ENCODE data around the gene TMEM100.
A peak's percentile ranks its signal among the peaks of the same experiment; 100 is the strongest.

The TMEM100 gene

GRCh38 chr17:55720919-55721836 lies 1.5 kb downstream of the TMEM100 start:
- no peak for DNase-seq (ENCODE audit: low spot score)
- Mint-ChIP-seq H3K9me3 (no peaks in the 10 kb centered on the region), H3K4me1 (ENCODE audit: low read depth) (no peaks in the 10 kb centered on the region), H3K27ac (no peak overlapping the region), H3K27me3 (ENCODE audit: low read depth) (peaks cover 39% of the 10 kb centered on the region), H3K36me3 (ENCODE audit: low read depth) (no peaks in the 10 kb centered on the region), H3K4me3 (no peak overlapping the region)

GRCh38 chr17:55717898-55718735 lies 4.5 kb downstream of the TMEM100 start:
- Mint-ChIP-seq H3K4me1 (ENCODE audit: low read depth) (no peaks in the 10 kb centered on the region), H3K36me3 (ENCODE audit: low read depth) (no peaks in the 10 kb centered on the region), H3K9me3 (no peaks in the 10 kb centered on the region), H3K27ac (no peak overlapping the region), H3K4me3 (no peak overlapping the region), H3K27me3 (ENCODE audit: low read depth) (peaks cover 19% of the 10 kb centered on the region)
- peak; percentile 44 for DNase-seq (ENCODE audit: low spot score)

- Mint-ChIP-seq H3K36me3 (ENCODE audit: low read depth) (no peaks in the 10 kb centered on the region), H3K4me1 (ENCODE audit: low read depth) (no peaks in the 10 kb centered on the region), H3K27me3 (ENCODE audit: low read depth) (peaks cover 13% of the 10 kb centered on the region), H3K4me3 (no peak overlapping the region), H3K9me3 (no peaks in the 10 kb centered on the region), H3K27ac (no peak overlapping the region)
- DNase-seq (ENCODE audit: low spot score): no peak
These were observed 5.2 kb downstream of the TMEM100 start for GRCh38 chr17:55717432-55717831.

- Mint-ChIP-seq H3K9me3 (no peaks in the 10 kb centered on the region), H3K27ac (no peak overlapping the region), H3K4me3 (no peak overlapping the region), H3K36me3 (ENCODE audit: low read depth) (no peaks in the 10 kb centered on the region), H3K4me1 (ENCODE audit: low read depth) (no peaks in the 10 kb centered on the region), H3K27me3 (ENCODE audit: low read depth) (peaks cover 2% of the 10 kb centered on the region)
- DNase-seq (ENCODE audit: low spot score): no peak
These were observed 11.7 kb downstream of the TMEM100 start for GRCh38 chr17:55710829-55711496.

GRCh38 chr17:55710410-55710809 lies 12.3 kb downstream of the TMEM100 start:
- Mint-ChIP-seq H3K27me3 (ENCODE audit: low read depth) (peaks cover 2% of the 10 kb centered on the region), H3K4me1 (ENCODE audit: low read depth) (no peaks in the 10 kb centered on the region), H3K4me3 (no peak overlapping the region), H3K9me3 (no peaks in the 10 kb centered on the region), H3K27ac (no peak overlapping the region), H3K36me3 (ENCODE audit: low read depth) (no peaks in the 10 kb centered on the region)
- DNase-seq (ENCODE audit: low spot score): no peak

- Mint-ChIP-seq H3K36me3 (ENCODE audit: low read depth) (no peaks in the 10 kb centered on the region), H3K4me3 (no peak overlapping the region), H3K27ac (no peak overlapping the region), H3K27me3 (ENCODE audit: low read depth) (peaks cover 2% of the 10 kb centered on the region), H3K4me1 (ENCODE audit: low read depth) (no peaks in the 10 kb centered on the region), H3K9me3 (no peaks in the 10 kb centered on the region)
- no peak for DNase-seq (ENCODE audit: low spot score)
These were observed 12.7 kb downstream of the TMEM100 start for GRCh38 chr17:55709984-55710383.

- Mint-ChIP-seq H3K4me1 (ENCODE audit: low read depth) (no peaks in the 10 kb centered on the region), H3K36me3 (ENCODE audit: low read depth) (no peaks in the 10 kb centered on the region), H3K9me3 (no peaks in the 10 kb centered on the region), H3K4me3 (no peak overlapping the region), H3K27me3 (ENCODE audit: low read depth) (peaks cover 2% of the 10 kb centered on the region), H3K27ac (no peak overlapping the region)
- DNase-seq (ENCODE audit: low spot score): no peak
These were observed 13.2 kb downstream of the TMEM100 start for GRCh38 chr17:55709440-55709839.

- DNase-seq (ENCODE audit: low spot score): no peak
- no peaks in the 10 kb centered on the region for H3K9me3 Mint-ChIP-seq
These were observed 14.3 kb downstream of the TMEM100 start for GRCh38 chr17:55708175-55708974.

GRCh38 chr17:55706808-55707773 lies 15.6 kb downstream of the TMEM100 start:
- Mint-ChIP-seq H3K36me3 (ENCODE audit: low read depth) (no peaks in the 10 kb centered on the region), H3K27me3 (ENCODE audit: low read depth) (peaks cover 2% of the 10 kb centered on the region), H3K9me3 (no peaks in the 10 kb centered on the region), H3K4me3 (no peak overlapping the region), H3K4me1 (ENCODE audit: low read depth) (no peaks in the 10 kb centered on the region), H3K27ac (no peak overlapping the region)
- DNase-seq (ENCODE audit: low spot score): no peak

More at GRCh38 chr17:55708175-55708974, 14.3 kb downstream of the TMEM100 start:
- Mint-ChIP-seq H3K4me3 (no peak overlapping the region), H3K36me3 (ENCODE audit: low read depth) (no peaks in the 10 kb centered on the region), H3K27me3 (ENCODE audit: low read depth) (peaks cover 2% of the 10 kb centered on the region), H3K4me1 (ENCODE audit: low read depth) (no peaks in the 10 kb centered on the region), H3K27ac (no peak overlapping the region)

- Mint-ChIP-seq H3K4me1 (ENCODE audit: low read depth) (no peaks in the 10 kb centered on the region), H3K27me3 (ENCODE audit: low read depth) (peaks cover 5% of the 10 kb centered on the region), H3K9me3 (no peaks in the 10 kb centered on the region), H3K27ac (no peak overlapping the region), H3K36me3 (ENCODE audit: low read depth) (no peaks in the 10 kb centered on the region), H3K4me3 (no peak overlapping the region)
- no peak for DNase-seq (ENCODE audit: low spot score)
These were observed 16.8 kb downstream of the TMEM100 start for GRCh38 chr17:55705847-55706246.

- Mint-ChIP-seq H3K9me3 (no peaks in the 10 kb centered on the region), H3K4me1 (ENCODE audit: low read depth) (no peaks in the 10 kb centered on the region), H3K27me3 (ENCODE audit: low read depth) (peaks cover 5% of the 10 kb centered on the region), H3K27ac (no peak overlapping the region), H3K4me3 (no peak overlapping the region), H3K36me3 (ENCODE audit: low read depth) (no peaks in the 10 kb centered on the region)
- DNase-seq (ENCODE audit: low spot score): no peak
These were observed 18.3 kb downstream of the TMEM100 start for GRCh38 chr17:55704401-55704800.

- no peak overlapping the region for H3K4me3 Mint-ChIP-seq
These were observed 20.5 kb downstream of the TMEM100 start for GRCh38 chr17:55702150-55702549.

More at GRCh38 chr17:55702150-55702549, 20.5 kb downstream of the TMEM100 start:
- Mint-ChIP-seq H3K4me1 (ENCODE audit: low read depth) (no peaks in the 10 kb centered on the region), H3K27ac (no peak overlapping the region), H3K36me3 (ENCODE audit: low read depth) (no peaks in the 10 kb centered on the region), H3K27me3 (ENCODE audit: low read depth) (peaks cover 7% of the 10 kb centered on the region), H3K9me3 (no peaks in the 10 kb centered on the region)
- no peak for DNase-seq (ENCODE audit: low spot score)

Measured in T-helper 2 cell treated with Interferon-gamma antibody and Interleukin-4, amounts not matched to agents 5 μg/mL and 100 μg/mL, for 36 hours (primary cell).